Head of caudate nucleus (tissue), 42 donors: ENCODE data around the gene CAMK1G.

Experiments used
- DNase-seq, 42 donors: peaks; one replicate each; pipeline versions ENCODE4 v3.0.0 to v3.0.0-alpha.2; 2020 to 2021; ENCODE audit warnings: mixed read lengths in 7 of 42
- intact Hi-C: fragments of 100-400 bp; cut with DNase I; formaldehyde crosslinking; loops from one replicate; pipeline ENCODE4 v1.15.0; 2022

Gene CAMK1G

DNA sequence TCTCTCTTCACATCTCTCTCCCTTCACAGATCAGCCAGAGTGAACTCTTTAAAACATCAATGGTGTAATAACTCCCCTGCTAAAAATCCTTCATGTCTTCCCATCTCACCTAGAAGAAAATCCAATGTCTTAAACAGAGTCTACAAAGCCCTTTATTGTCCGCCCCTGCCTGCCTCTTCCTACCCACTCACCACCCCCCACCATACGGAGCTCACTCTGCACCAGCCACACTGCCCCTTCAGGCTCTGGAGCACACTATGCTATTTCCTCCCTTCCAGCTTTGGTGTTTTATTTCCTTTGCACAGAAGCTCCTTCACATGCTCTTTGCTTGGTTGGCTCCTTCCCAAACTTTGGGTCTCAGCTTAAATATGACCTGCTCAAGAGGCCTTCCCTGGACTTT, 10.2 kb downstream of the CAMK1G start:
- peak in 1 of 42 donors; percentile 38 for DNase-seq
- intact Hi-C loops, result loop anchor here (5.0 kb wide), 1 partner anchor 99 kb away; no protein-coding TSS in a partner anchor

DNA sequence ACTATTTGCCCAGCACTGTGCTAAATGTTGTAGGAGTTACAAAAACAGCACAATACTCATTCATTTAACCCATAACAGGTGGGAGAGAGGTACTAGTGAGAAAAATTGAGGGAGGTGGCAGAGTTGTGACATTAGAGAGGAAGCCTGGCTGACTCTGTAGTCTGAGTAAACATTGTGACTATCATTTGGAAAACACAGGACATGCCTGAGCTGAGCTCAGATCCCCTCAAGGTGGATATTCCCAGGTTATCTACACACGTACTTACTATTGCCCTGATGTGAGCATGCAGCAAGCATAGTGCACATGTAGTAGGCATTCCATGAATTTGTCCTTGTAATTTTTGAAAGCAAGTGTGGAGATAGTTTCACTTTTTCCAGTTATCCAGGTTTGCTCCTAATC, 10.9 kb downstream of the CAMK1G start:
- intact Hi-C loops, result loop anchor here (5.0 kb wide), 1 partner anchor 98 kb away; no protein-coding TSS in a partner anchor
- no peak for DNase-seq

- DNase-seq, result no peak
- intact Hi-C loops, result no loop called here
Measured at GRCh38 chr1:209595028-209595427, 11.5 kb downstream of the CAMK1G start.

DNA sequence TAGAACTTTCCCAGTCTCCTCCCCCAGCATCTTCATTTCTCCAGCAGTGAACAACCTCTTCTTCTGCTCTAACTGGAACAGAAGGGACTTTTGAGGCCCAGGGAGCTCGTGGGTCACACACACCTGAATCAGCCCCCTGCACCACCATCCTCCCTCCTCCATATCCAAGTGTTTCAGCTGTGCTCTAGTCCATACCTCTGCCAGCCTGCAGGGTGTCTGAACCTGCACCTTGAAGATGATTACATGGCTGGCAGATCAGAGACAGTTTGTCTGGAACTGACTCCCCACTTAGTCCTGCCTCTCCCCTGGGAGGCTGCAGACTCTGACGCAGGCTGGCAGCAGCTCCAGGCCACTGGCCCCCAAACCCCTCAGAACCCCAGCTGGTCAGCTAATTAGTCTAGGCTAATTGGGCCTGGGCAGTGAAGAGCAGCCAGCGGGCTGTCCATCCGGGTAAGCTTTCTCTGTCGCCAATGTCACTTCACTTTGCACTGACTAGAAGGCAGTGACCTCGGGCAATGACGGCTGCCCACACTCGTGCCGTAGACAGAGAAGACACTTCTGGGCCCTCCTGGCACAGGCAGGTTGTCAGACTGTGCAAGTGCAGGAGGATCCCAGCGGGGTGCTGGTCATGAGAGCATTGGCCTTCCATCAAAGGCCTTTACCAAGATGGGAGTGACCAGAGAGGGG, 12.2 kb downstream of the CAMK1G start:
- no peak for DNase-seq
- intact Hi-C loops, result no loop called here

GRCh38 chr1:209597499-209597898, 14.0 kb downstream of the CAMK1G start:
- DNase-seq, result no peak
- intact Hi-C loops, result no loop called here

GRCh38 chr1:209598227-209598626, 14.7 kb downstream of the CAMK1G start:
- no peak for DNase-seq
- intact Hi-C loops, result no loop called here

- DNase-seq, result no peak
- intact Hi-C loops, result loop anchor here (2.0 kb wide), 1 partner anchor 26 kb away; no protein-coding TSS in a partner anchor
Measured at GRCh38 chr1:209600541-209600940, 17.0 kb downstream of the CAMK1G start.

GRCh38 chr1:209601809-209602657, 18.5 kb downstream of the CAMK1G start:
- intact Hi-C loops, result loop anchor here (2.0 kb wide), 1 partner anchor 25 kb away; no protein-coding TSS in a partner anchor
- peak in 34 of 42 donors; percentile 43 to 84 (median 66) for DNase-seq

- DNase-seq, result no peak
- intact Hi-C loops, result no loop called here
Measured at GRCh38 chr1:209603877-209604276, 20.4 kb downstream of the CAMK1G start.

- peak in 1 of 42 donors; percentile 34 for DNase-seq
- intact Hi-C loops, result no loop called here
Measured at GRCh38 chr1:209607102-209607794, 23.7 kb downstream of the CAMK1G start.

- intact Hi-C loops, result no loop called here
- no peak for DNase-seq
Measured at GRCh38 chr1:209607795-209608178, 24.3 kb downstream of the CAMK1G start.

GRCh38 chr1:209609041-209609790, 25.7 kb downstream of the CAMK1G start:
- intact Hi-C loops, result no loop called here

GRCh38 chr1:209609791-209610630, 26.5 kb downstream of the CAMK1G start:
- DNase-seq, result no peak
- intact Hi-C loops, result no loop called here

More at GRCh38 chr1:209609041-209609790, 25.7 kb downstream of the CAMK1G start:
- DNase-seq, result peak; percentile 50 to 91 (median 79)

DNA sequence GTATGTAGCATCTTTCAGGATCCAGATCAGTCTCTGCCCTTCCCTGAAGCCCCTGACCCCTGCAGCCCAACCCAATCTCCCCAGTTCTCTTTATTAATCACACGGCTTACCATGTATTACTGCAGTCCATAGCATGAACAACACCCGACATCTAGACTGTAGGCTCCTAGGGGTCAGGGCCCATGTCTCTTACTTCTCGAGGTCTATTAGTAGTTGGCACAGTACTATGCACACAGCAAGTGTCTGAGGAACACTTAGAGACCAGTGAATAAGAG, 27.1 kb downstream of the CAMK1G start:
- DNase-seq, result no peak
- intact Hi-C loops, result no loop called here

- intact Hi-C loops, result no loop called here
- no peak for DNase-seq
Measured at GRCh38 chr1:209611771-209612570, 28.5 kb downstream of the CAMK1G start.

DNA sequence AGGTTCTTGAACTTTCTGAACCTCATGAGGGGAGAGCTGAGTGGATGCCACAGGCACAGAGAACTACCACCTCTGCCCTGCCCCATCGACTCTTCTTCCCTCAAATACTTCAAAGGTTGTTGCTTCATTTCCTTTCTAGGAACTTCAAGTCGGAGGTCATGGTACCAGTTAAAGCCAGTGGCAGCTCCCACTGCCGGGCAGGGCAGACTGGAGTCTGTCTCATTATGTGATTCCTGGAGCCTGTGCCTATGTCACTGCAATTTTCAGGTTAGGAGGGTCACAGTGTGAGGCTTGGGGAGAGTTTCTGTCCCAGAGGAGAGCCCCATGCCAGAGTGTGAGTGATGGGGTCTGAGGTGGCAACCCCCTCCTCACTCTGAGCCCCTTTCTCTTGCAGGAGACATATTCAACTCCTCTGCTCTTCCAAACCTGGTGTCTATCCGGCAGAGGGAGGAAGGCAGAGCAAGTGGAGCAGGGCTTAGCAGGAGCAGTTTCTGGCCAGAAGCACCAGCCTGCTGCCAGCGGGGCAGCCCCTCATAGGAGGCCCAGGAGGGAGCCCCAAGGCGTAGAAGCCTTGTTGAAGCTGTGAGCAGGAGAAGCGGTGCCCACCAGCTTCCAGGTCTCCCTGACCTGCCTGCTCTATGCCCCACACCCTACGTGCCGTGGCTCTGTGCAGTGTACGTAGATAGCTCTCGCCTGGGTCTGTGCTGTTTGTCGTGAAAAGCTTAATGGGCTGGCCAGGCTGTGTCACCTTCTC, 29.3 kb downstream of the CAMK1G start:
- intact Hi-C loops, result no loop called here
- peak in 1 of 42 donors; percentile 15 for DNase-seq
